ENCODE measurements around the gene TEX9.
A peak's percentile ranks its signal among the peaks of the same experiment; 100 is the strongest.

Gene TEX9

GRCh38 chr15:56342653-56343052 lies 22.6 kb upstream of the TEX9 start:
- no peaks in the 10 kb centered on the region for H3K4me1 ChIP-seq (ENCODE audit: control insufficient read depth, low read depth, low read length)

GRCh38 chr15:56343879-56344278 lies 21.3 kb upstream of the TEX9 start:
- no peaks in the 10 kb centered on the region for H3K27me3 ChIP-seq (ENCODE audit: control insufficient read depth, insufficient read depth, low read length)
- peaks cover 2% of the 10 kb centered on the region for H3K9me3 ChIP-seq (ENCODE audit: control insufficient read depth, low read depth, low read length)
- no peaks in the 10 kb centered on the region for H3K4me1 ChIP-seq (ENCODE audit: control insufficient read depth, low read depth, low read length)
- H3K27ac ChIP-seq (ENCODE audit: low read length) = no peak overlapping the region
- no peaks in the 10 kb centered on the region for H3K36me3 ChIP-seq (ENCODE audit: control insufficient read depth, low read depth, low read length)
- H3K4me3 ChIP-seq (ENCODE audit: low read length) = no peak overlapping the region
- H3K9ac ChIP-seq (ENCODE audit: low read length) = no peak overlapping the region

More at GRCh38 chr15:56342653-56343052, 22.6 kb upstream of the TEX9 start:
- no peak overlapping the region for H3K9ac ChIP-seq (ENCODE audit: low read length)
- H3K27me3 ChIP-seq (ENCODE audit: control insufficient read depth, insufficient read depth, low read length) = no peaks in the 10 kb centered on the region
- H3K36me3 ChIP-seq (ENCODE audit: control insufficient read depth, low read depth, low read length) = no peaks in the 10 kb centered on the region
- no peak overlapping the region for H3K4me3 ChIP-seq (ENCODE audit: low read length)
- H3K9me3 ChIP-seq (ENCODE audit: control insufficient read depth, low read depth, low read length) = peaks cover 2% of the 10 kb centered on the region
- no peak overlapping the region for H3K27ac ChIP-seq (ENCODE audit: low read length)

- H3K9me3 ChIP-seq (ENCODE audit: control insufficient read depth, low read depth, low read length) = peaks cover 2% of the 10 kb centered on the region
- H3K27ac ChIP-seq (ENCODE audit: low read length) = no peak overlapping the region
- no peak overlapping the region for H3K4me3 ChIP-seq (ENCODE audit: low read length)
- H3K4me1 ChIP-seq (ENCODE audit: control insufficient read depth, low read depth, low read length) = no peaks in the 10 kb centered on the region
- no peaks in the 10 kb centered on the region for H3K36me3 ChIP-seq (ENCODE audit: control insufficient read depth, low read depth, low read length)
- H3K9ac ChIP-seq (ENCODE audit: low read length) = no peak overlapping the region
- H3K27me3 ChIP-seq (ENCODE audit: control insufficient read depth, insufficient read depth, low read length) = no peaks in the 10 kb centered on the region
These were observed 20.9 kb upstream of the TEX9 start for GRCh38 chr15:56344336-56344735.

GRCh38 chr15:56346414-56346813 lies 18.8 kb upstream of the TEX9 start:
- H3K27ac ChIP-seq (ENCODE audit: low read length) = no peak overlapping the region
- H3K4me3 ChIP-seq (ENCODE audit: low read length) = no peak overlapping the region
- no peaks in the 10 kb centered on the region for H3K36me3 ChIP-seq (ENCODE audit: control insufficient read depth, low read depth, low read length)
- no peaks in the 10 kb centered on the region for H3K27me3 ChIP-seq (ENCODE audit: control insufficient read depth, insufficient read depth, low read length)
- no peak overlapping the region for H3K9ac ChIP-seq (ENCODE audit: low read length)
- peaks cover 2% of the 10 kb centered on the region for H3K9me3 ChIP-seq (ENCODE audit: control insufficient read depth, low read depth, low read length)
- peaks cover 7% of the 10 kb centered on the region for H3K4me1 ChIP-seq (ENCODE audit: control insufficient read depth, low read depth, low read length)

- Histone ChIP-seq H3K27me3 (ENCODE audit: control insufficient read depth, insufficient read depth, low read length) (no peaks in the 10 kb centered on the region), H3K27ac (ENCODE audit: low read length) (no peak overlapping the region), H3K4me1 (ENCODE audit: control insufficient read depth, low read depth, low read length) (peaks cover 13% of the 10 kb centered on the region), H3K36me3 (ENCODE audit: control insufficient read depth, low read depth, low read length) (no peaks in the 10 kb centered on the region), H3K4me3 (ENCODE audit: low read length) (no peak overlapping the region), H3K9ac (ENCODE audit: low read length) (no peak overlapping the region), H3K9me3 (ENCODE audit: control insufficient read depth, low read depth, low read length) (no peaks in the 10 kb centered on the region)
These were observed 15.7 kb upstream of the TEX9 start for GRCh38 chr15:56349554-56349953.

- H3K36me3 ChIP-seq (ENCODE audit: control insufficient read depth, low read depth, low read length) = no peaks in the 10 kb centered on the region
- peak overlapping the region; percentile 7 for H3K4me3 ChIP-seq (ENCODE audit: low read length)
- H3K9me3 ChIP-seq (ENCODE audit: control insufficient read depth, low read depth, low read length) = no peaks in the 10 kb centered on the region
- no peak overlapping the region for H3K9ac ChIP-seq (ENCODE audit: low read length)
- H3K27ac ChIP-seq (ENCODE audit: low read length) = no peak overlapping the region
- H3K27me3 ChIP-seq (ENCODE audit: control insufficient read depth, insufficient read depth, low read length) = no peaks in the 10 kb centered on the region
- peaks cover 13% of the 10 kb centered on the region for H3K4me1 ChIP-seq (ENCODE audit: control insufficient read depth, low read depth, low read length)
These were observed 13.9 kb upstream of the TEX9 start for GRCh38 chr15:56351353-56351752.

GRCh38 chr15:56351957-56352506 lies 13.2 kb upstream of the TEX9 start:
- no peaks in the 10 kb centered on the region for H3K36me3 ChIP-seq (ENCODE audit: control insufficient read depth, low read depth, low read length)

GRCh38 chr15:56353119-56353518 lies 12.1 kb upstream of the TEX9 start:
- no peaks in the 10 kb centered on the region for H3K27me3 ChIP-seq (ENCODE audit: control insufficient read depth, insufficient read depth, low read length)
- H3K36me3 ChIP-seq (ENCODE audit: control insufficient read depth, low read depth, low read length) = no peaks in the 10 kb centered on the region
- no peak overlapping the region for H3K4me3 ChIP-seq (ENCODE audit: low read length)
- no peaks in the 10 kb centered on the region for H3K9me3 ChIP-seq (ENCODE audit: control insufficient read depth, low read depth, low read length)
- H3K27ac ChIP-seq (ENCODE audit: low read length) = no peak overlapping the region
- H3K9ac ChIP-seq (ENCODE audit: low read length) = no peak overlapping the region
- H3K4me1 ChIP-seq (ENCODE audit: control insufficient read depth, low read depth, low read length) = peaks cover 13% of the 10 kb centered on the region

More at GRCh38 chr15:56351957-56352506, 13.2 kb upstream of the TEX9 start:
- H3K9me3 ChIP-seq (ENCODE audit: control insufficient read depth, low read depth, low read length) = no peaks in the 10 kb centered on the region
- no peak overlapping the region for H3K9ac ChIP-seq (ENCODE audit: low read length)
- H3K27ac ChIP-seq (ENCODE audit: low read length) = no peak overlapping the region
- H3K4me3 ChIP-seq (ENCODE audit: low read length) = peak overlapping the region; percentile 7
- H3K4me1 ChIP-seq (ENCODE audit: control insufficient read depth, low read depth, low read length) = peaks cover 13% of the 10 kb centered on the region
- no peaks in the 10 kb centered on the region for H3K27me3 ChIP-seq (ENCODE audit: control insufficient read depth, insufficient read depth, low read length)

- Histone ChIP-seq H3K4me1 (ENCODE audit: control insufficient read depth, low read depth, low read length) (peaks cover 13% of the 10 kb centered on the region), H3K9me3 (ENCODE audit: control insufficient read depth, low read depth, low read length) (no peaks in the 10 kb centered on the region), H3K9ac (ENCODE audit: low read length) (no peak overlapping the region), H3K27me3 (ENCODE audit: control insufficient read depth, insufficient read depth, low read length) (no peaks in the 10 kb centered on the region), H3K36me3 (ENCODE audit: control insufficient read depth, low read depth, low read length) (no peaks in the 10 kb centered on the region), H3K27ac (ENCODE audit: low read length) (no peak overlapping the region), H3K4me3 (ENCODE audit: low read length) (no peak overlapping the region)
These were observed 11.5 kb upstream of the TEX9 start for GRCh38 chr15:56353740-56354139.

GRCh38 chr15:56356616-56357015 lies 8.6 kb upstream of the TEX9 start:
- Histone ChIP-seq H3K4me1 (ENCODE audit: control insufficient read depth, low read depth, low read length) (peaks cover 5% of the 10 kb centered on the region), H3K36me3 (ENCODE audit: control insufficient read depth, low read depth, low read length) (no peaks in the 10 kb centered on the region), H3K27ac (ENCODE audit: low read length) (no peak overlapping the region), H3K4me3 (ENCODE audit: low read length) (no peak overlapping the region), H3K27me3 (ENCODE audit: control insufficient read depth, insufficient read depth, low read length) (no peaks in the 10 kb centered on the region), H3K9ac (ENCODE audit: low read length) (no peak overlapping the region), H3K9me3 (ENCODE audit: control insufficient read depth, low read depth, low read length) (no peaks in the 10 kb centered on the region)

GRCh38 chr15:56358604-56359003 lies 6.6 kb upstream of the TEX9 start:
- Histone ChIP-seq H3K4me3 (ENCODE audit: low read length) (no peak overlapping the region), H3K27ac (ENCODE audit: low read length) (no peak overlapping the region), H3K9ac (ENCODE audit: low read length) (no peak overlapping the region), H3K27me3 (ENCODE audit: control insufficient read depth, insufficient read depth, low read length) (no peaks in the 10 kb centered on the region), H3K9me3 (ENCODE audit: control insufficient read depth, low read depth, low read length) (no peaks in the 10 kb centered on the region), H3K36me3 (ENCODE audit: control insufficient read depth, low read depth, low read length) (no peaks in the 10 kb centered on the region), H3K4me1 (ENCODE audit: control insufficient read depth, low read depth, low read length) (no peaks in the 10 kb centered on the region)

- no peaks in the 10 kb centered on the region for H3K36me3 ChIP-seq (ENCODE audit: control insufficient read depth, low read depth, low read length)
- no peak overlapping the region for H3K27ac ChIP-seq (ENCODE audit: low read length)
- H3K27me3 ChIP-seq (ENCODE audit: control insufficient read depth, insufficient read depth, low read length) = no peaks in the 10 kb centered on the region
- H3K9ac ChIP-seq (ENCODE audit: low read length) = no peak overlapping the region
- H3K9me3 ChIP-seq (ENCODE audit: control insufficient read depth, low read depth, low read length) = no peaks in the 10 kb centered on the region
- H3K4me1 ChIP-seq (ENCODE audit: control insufficient read depth, low read depth, low read length) = peaks cover 13% of the 10 kb centered on the region
- no peak overlapping the region for H3K4me3 ChIP-seq (ENCODE audit: low read length)
These were observed 3.2 kb upstream of the TEX9 start for GRCh38 chr15:56361987-56362386.

Data from iPS-18a (cell line).